GM19099 (cell line): ENCODE data around the gene NR4A2.

Experiments
- POLR2A ChIP-seq: IDR thresholded peaks from 3 replicates; pipeline ENCODE4 v1.6.1; 2011; ENCODE audit warnings: low read depth; ENCODE audit not compliant: insufficient read length; ENCODE audit errors: extremely low read depth

NR4A2 gene

DNA sequence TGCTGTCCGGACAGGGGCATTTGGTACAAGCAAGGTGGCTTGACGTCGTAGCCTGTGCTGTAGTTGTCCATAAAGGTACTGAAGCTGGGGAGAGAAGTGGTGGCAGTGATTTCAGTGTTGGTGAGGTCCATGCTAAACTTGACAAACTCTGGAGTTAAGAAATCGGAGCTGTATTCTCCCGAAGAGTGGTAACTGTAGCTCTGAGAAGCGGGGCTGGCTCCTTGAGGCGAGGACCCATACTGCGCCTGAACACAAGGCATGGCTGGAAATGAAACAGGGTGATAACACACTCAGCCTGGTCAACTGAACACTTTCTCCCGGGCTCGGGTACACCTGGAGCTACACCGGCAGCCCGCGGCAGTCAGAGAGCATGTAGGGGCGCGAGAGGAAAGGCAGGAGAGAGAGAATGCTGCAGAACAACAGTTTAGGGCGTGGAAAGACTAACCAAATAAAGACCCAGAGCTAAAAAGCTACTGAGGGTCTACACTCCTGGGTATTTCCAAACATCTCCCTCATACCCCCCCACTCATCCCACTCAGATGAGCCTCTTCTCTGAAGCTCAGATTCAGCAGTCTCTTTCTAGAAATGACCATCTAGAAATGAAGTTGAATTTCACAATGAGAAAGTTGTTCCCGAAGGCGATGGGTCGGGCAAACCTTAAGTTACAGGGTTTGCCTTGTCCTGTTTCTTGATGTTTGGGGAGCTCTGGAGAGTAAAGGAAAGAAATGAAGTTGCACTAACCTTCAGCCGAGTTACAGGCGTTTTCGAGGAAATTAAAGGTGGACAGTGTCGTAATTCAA lies 2.4 kb downstream of the NR4A2 start:
- TF ChIP-seq POLR2A, result no peak

DNA sequence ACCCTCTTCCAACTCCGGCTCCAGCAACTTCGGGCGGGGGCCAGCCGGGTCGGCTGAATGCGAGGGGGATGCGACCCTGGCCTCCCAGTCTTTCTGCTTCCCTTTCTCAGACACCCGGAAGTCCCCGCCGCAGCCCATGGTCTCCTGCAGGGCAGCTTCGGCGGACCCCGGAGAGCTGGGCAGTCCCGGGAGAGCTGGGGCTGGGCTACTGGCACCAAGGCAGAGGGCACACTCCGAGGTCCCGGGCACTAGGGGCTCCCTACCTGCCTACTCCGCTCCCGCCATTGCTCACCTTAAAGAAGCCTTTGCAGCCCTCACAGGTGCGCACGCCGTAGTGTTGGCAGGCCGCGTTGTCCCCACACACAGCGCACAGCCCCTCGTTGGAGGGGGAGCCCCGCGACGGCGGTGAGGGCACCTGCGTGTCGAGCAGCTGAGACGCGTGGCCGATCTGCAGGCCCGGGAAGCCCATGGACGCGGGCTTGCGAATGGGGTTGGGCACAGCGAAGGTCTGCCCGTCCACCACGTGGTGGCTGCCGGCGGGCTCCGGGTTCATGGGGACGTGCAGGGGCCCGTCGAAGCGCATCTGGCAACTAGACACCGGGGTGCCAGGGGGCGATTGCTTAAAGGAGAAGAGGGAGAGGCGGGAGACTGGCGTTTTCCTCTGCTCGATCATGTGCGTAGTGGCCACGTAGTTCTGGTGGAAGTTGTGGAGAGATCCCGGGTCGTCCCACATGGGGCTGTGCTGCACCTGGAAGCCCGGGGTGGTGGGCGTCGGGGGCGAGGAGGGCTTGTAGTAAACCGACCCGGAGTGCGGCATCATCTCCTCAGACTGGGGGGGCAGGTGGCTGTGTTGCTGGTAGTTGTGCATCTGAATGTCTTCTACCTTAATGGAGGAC lies 3.2 kb downstream of the NR4A2 start:
- no peak for TF ChIP-seq POLR2A

DNA sequence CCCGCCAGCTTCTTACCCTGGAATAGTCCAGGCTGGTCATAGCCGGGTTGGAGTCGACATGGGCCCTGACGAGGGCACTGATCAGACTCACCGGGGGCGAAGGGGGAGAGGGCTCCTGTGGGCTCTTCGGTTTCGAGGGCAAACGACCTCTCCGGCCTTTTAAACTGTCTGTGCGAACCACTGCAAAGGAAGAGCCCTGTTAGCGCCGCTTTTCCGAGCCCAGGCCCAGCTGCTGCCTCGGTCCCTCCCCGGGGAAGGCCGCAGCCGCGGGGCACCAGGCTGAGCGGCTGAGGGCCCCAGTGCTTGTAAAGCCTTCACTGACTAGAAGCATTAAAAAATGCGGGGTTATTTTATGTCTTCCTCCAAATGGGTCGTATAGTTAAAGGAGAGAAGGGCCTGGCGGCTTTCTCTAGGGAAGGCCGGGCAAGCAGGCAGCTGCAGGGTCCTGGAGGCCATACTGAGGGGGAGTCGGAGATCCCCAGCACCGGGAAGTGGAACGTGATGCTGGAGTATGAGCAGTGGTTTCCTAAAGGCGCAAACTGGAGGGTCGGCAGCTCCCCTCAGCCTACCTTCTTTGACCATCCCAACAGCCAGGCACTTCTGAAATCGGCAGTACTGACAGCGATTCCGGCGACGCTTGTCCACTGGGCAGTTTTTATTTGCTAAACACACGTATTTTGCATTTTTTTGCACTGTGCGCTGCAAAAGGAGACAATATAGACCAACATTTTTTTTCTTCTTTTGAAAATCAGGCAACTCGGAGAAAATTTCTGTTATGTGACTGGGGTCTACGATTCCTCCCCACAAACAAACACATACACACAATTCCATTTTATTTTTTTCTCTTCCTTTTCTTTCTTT lies 4.5 kb downstream of the NR4A2 start:
- TF ChIP-seq POLR2A, result no peak

DNA sequence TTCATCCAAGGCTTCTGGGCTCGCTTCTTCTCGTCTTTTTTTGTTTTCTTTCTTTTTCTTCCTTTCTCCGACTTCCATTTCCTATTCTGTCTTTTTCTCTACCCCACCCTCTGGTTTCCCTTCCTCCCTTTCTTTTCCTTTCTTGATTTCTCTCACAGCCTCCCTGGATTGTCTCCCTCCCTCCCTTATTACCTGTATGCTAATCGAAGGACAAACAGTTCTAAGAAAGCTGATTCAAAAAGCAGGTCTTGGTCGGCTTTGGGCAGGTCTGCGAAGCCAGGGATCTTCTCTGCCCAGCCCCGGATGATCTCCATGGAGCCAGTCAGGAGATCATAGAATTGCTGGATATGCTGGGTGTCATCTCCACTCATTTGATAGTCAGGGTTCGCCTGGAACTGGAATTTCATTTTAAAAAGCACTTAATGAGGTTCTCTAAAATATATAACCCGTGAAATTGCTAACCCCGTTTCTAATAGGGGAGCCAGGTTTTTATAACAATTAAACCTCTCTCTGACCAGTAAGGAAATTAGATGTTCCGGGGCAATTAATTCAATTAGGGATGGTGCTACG lies 5.9 kb downstream of the NR4A2 start:
- no peak for TF ChIP-seq POLR2A

DNA sequence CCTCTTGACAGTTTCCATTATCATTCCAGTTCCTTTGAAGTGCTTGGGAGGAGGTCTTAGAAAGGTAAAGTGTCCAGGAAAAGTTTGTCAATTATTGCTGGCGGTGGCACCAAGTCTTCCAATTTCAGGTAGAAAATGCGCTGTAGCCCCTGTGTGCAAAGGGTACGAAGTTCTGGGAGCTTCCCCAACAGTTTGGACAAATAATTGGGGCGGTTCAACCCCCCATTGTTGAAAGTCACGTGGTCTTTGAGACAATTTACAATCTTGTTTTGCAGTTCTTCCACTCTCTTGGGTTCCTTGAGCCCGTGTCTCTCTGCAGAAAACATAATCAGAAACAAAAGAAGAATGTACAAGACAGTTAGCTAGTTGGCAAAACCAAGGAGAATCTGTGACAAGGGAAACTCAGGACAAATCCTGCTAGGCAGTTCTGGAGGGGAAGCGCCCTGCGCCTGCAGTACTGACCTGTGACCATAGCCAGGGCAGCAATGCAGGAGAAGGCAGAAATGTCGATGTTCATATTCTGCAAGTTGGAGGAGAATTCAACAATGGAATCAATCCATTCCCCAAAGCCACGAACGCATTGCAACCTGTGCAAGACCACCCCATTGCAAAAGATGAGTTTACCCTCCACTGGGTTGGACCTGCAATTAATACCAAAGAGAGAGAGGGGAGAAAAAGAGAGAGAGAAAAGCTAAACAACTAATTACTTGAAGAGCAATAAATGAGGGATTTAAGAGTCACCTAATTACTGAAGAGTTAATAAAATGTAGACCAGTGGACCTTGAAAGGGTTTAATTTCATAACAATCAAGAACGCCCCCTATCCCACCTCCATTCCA lies 6.6 kb downstream of the NR4A2 start:
- no peak for TF ChIP-seq POLR2A

DNA sequence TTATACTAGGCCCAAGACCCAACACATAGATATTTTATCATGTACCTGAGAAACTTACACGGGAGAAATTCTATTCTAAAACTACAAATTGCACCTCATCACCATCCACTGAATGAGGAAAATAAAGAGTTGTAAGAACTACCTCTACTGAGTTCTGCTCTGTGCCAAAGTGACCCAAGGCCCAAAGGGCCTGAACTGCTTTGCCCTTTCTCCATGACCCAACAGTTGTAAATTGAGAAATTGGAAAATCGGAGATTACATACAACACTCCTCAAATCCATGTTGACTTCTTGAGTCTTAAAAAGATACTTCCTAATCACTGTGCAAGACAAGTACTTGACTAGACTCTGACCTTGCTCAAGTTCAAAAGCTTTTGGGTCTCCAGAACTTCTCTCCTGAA lies 8.8 kb downstream of the NR4A2 start:
- no peak for TF ChIP-seq POLR2A

DNA sequence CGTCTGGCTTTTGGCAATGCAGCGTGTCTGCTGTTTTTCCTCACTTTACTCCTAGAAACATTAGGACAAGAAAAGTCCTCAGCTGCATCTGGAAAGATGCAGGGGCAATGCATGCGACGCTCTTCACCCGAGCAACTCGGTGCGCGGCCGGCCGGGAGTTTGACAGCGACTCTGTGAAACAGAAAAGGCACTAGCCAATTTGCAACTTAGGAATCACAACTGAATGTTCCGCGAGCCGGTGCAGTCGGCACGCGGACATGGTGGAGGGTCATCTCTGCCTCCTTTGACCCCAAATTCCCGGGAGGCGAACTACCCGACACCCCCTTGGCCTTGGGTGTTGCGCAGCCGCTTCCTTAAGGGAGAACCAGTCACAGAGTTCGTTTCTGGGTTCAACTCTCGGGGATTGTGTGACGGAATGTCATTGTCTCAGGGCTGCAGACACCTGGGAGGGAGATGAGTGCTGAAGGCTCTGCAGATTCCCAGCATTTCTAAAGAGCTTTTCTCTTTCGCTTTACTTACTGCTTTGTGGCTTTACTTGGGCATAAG lies 9.8 kb downstream of the NR4A2 start:
- TF ChIP-seq POLR2A, result no peak

DNA sequence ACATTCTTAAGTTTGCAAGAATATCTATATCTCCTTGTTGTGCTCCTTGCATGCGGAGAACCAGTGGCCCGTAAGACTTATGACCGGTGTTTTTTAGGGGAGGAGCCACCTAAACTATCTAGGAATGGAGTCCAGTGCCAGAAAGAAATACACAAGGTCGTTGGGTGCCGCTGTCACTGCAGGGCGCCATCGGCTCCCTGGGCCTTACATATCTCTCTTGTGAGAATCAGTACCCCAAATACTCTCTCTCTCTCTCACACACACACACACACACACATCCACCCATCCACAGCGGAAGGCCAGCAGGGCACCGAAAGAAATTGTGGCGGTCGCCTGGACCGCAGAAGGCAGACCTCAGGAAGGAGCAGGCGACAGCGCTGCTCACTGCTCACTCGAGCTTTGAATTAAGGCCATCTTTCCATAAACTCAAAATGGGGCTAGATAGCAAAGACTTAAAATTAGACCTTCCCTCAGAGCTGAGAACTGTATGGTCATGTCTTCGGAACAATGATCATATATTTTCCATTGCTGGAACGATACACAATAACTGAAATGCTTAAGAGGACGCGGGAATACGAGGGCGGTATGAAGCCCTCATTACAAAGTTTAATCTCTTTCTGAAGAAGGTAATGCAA lies 10.4 kb downstream of the NR4A2 start:
- TF ChIP-seq POLR2A, result no peak

DNA sequence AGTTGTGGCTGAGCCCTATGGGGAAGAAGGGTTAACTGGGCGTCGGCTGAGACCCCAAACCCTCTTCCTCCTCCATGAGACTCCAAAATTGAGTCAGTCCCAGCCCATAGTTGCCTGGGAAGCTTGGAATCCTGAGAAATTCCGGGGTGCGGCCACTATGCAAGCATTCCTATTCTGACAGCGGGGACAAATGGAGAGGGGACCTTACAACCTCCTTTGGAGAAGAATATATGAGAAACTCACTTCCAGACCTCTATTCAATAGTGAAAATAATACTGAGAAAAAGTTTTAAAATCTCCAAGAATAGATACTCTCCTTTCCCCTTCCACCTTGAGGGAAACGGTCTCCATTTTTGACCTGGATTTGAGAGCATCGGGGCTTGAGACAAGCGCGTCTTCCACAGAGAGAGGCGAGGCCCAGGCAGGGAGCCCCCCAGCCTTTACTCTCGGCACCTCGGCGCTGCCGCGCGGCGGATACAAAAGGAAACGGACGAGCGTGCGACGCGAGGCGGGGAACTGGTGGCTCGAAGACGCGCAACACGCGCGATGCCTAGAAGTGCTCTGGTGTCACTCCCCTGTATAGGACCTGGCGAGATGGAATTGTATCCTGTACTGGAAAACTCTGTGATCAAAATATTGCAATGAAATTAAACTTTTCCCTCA lies 11.1 kb downstream of the NR4A2 start:
- no peak for TF ChIP-seq POLR2A

DNA sequence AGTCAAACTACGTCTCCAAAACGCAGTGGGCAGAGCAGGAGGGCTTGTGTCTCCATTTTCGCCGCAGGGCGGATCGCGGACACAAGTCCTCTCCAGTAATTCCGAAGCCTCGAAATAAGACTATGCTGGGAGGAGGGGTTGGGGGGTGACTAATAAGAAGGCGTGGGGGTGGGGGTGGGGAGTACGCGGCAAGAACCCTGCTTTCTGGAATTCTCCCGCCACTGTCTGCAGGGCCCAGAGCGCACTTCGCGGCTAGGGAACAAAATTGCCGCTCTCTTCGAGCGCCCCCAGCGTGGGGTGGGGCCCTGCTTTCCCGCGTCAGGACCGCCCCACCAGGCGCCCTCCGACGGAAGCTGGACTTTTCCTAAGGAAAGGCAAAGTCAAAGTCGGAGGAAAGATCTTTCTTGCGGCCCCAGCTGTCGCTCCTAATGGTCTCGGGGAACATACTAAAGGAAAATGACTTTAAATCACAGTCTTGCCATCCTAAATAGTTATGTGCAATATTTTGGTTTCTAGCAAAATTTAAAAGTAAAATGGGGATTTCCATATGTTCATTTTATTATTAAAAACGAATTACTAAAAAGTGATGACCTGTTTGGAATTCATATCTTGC lies 11.9 kb downstream of the NR4A2 start:
- TF ChIP-seq POLR2A, result no peak

DNA sequence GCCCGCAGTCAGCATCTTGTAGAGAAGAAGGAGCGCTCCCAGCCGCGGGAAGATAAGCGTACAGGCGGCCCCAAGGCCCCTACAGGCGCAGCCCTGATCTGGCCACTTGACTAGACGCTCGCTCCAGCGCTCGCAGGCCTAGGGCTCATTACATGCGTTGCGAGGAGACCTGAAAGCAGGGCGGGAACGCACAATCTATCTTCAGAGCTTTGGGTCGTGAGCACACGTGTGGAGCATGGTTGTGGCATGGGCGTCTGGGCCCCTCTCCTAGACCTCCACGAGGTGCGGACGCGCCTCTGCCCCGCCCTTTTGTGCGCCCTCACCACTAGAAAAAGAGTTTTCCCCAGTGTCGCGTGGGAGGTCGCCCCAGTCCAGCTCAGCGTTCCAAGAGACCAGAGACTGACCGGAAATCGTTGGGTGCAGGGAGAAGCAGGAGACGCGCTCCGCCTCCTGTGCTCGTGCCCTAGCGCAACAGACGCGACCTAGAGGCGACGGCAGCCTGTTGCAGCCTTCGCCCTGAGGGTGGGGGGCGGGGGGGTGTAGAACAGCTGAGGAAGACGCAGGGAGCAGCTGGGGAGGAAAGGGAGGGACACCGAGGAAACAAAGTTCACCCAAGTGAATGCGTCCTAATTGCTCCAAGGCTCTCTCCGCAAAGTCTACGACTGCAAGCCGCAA lies 12.6 kb downstream of the NR4A2 start:
- no peak for TF ChIP-seq POLR2A

DNA sequence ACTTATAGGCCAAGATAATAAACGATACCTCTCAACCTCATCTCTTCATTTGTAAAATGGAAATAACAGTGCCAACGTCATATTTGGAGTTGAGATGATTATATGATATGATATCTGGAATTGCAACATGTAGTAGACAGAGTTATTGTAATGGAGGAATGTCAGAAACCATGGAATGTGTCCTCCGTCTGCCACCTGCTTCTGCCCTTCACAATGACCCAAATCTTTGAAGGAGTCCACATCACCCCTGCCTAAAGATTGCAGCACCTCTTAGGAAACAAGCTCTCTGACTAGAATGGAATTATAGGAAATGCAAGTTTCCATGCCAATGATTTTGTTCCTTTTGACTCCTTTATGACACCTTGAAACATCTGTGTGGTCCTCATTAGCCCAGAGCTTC lies 14.9 kb downstream of the NR4A2 start:
- TF ChIP-seq POLR2A, result no peak
